ENCODE measurements around the gene AMBN. TPM values are rescaled to one million over a fixed set of nuclear protein-coding genes. Genes with fewer than 3 reads are reported as not detected.

AMBN gene, protein sequence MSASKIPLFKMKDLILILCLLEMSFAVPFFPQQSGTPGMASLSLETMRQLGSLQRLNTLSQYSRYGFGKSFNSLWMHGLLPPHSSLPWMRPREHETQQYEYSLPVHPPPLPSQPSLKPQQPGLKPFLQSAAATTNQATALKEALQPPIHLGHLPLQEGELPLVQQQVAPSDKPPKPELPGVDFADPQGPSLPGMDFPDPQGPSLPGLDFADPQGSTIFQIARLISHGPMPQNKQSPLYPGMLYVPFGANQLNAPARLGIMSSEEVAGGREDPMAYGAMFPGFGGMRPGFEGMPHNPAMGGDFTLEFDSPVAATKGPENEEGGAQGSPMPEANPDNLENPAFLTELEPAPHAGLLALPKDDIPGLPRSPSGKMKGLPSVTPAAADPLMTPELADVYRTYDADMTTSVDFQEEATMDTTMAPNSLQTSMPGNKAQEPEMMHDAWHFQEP
- total RNA-seq (not detected), polyA plus RNA-seq (not detected)
- long read RNA-seq, donor 1, partial matches to known transcripts = 0 of 1 reads
- long read RNA-seq, donor 1, other reads (novel, unspliced or antisense) = 0 of 1 reads
- long read RNA-seq, donor 2, partial matches to known transcripts = 0 of 1 reads
- long read RNA-seq, donor 2, other reads (novel, unspliced or antisense) = 0 of 1 reads

DNA sequence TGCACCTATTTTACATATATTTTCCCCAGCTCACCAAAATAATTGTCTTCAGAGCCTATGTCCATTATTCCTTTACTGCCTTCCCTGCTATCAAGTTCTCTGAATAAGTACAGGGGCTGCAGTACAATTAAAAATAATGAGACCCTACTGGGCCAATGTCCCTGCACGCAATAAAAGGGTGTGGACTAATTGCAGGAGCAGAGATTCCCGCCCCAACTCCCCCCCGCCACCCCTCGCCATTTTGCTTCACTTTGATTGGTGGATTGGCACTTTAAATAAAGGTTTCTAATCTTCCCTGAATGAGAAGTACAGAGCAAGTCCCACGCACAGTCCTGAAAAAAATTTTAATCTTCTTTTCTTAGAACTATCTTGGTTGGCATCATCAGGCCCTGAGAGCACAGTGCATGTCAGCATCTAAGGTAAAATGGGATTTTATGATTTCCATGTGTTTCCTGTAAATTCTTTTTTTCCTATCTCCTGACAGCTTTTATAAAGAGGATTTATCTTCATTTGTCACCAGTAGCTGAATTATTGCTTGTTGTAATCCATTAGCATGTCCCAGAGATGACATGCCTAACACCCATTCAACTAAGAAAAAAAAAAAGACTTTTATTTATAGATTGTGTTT, at the start of gene AMBN:
TSS of gene AMBN (plus strand) at position 302 of the 628 bp plus-strand sequence. CDS start at position 405, 103 bp downstream.
- Histone ChIP-seq H3K27ac (no peak within 1 kb of the TSS), H3K9me3 (no peaks in the 10 kb centered on the region), H3K4me3 (no peak within 1 kb of the TSS), H3K36me3 (no peaks in the 10 kb centered on the region), H3K4me1 (peaks cover 0 to 8% (median 0%) of the 10 kb centered on the region in 6 donors), H3K27me3 (replicated peaks in 1 of 7) (no peaks in the 10 kb centered on the region)
- WGBS, 5 donors = 70 to 87% (median 79%) methylated on average over 5 of the region's 5 CpGs
- TF ChIP-seq POLR2A (IDR thresholded peaks at IDR 0.05) = no peak
- TF ChIP-seq, protein P1, sequence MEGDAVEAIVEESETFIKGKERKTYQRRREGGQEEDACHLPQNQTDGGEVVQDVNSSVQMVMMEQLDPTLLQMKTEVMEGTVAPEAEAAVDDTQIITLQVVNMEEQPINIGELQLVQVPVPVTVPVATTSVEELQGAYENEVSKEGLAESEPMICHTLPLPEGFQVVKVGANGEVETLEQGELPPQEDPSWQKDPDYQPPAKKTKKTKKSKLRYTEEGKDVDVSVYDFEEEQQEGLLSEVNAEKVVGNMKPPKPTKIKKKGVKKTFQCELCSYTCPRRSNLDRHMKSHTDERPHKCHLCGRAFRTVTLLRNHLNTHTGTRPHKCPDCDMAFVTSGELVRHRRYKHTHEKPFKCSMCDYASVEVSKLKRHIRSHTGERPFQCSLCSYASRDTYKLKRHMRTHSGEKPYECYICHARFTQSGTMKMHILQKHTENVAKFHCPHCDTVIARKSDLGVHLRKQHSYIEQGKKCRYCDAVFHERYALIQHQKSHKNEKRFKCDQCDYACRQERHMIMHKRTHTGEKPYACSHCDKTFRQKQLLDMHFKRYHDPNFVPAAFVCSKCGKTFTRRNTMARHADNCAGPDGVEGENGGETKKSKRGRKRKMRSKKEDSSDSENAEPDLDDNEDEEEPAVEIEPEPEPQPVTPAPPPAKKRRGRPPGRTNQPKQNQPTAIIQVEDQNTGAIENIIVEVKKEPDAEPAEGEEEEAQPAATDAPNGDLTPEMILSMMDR (IDR thresholded peaks at IDR 0.05 in 8 of 11, conservative IDR thresholded peaks at IDR 0.05 in 3 of 11) = no peak
- TF ChIP-seq POLR2AphosphoS5 (IDR thresholded peaks at IDR 0.05) = no peak
- intact Hi-C loops (cut with DNase I; ENCODE audit: low total_unique reads) = no loop called here
- no peak for DNase-seq

- no peak for TF ChIP-seq POLR2A (IDR thresholded peaks at IDR 0.05)
- TF ChIP-seq, protein P1 (IDR thresholded peaks at IDR 0.05 in 8 of 11, conservative IDR thresholded peaks at IDR 0.05 in 3 of 11) = peak in 2 of 11 experiments; percentile 20 to 26
- intact Hi-C loops (cut with DNase I; ENCODE audit: low total_unique reads) = no loop called here
- Histone ChIP-seq H3K36me3 (no peaks in the 10 kb centered on the region), H3K4me3 (no peak overlapping the region), H3K9me3 (no peaks in the 10 kb centered on the region), H3K4me1 (no peaks in the 10 kb centered on the region), H3K27ac (no peak overlapping the region), H3K27me3 (replicated peaks in 1 of 7) (peaks cover 0 to 15% (median 0%) of the 10 kb centered on the region in 7 donors)
- DNase-seq = no peak
These were observed 47.7 kb upstream of the AMBN start for GRCh38 chr4:70544279-70544868.

DNA sequence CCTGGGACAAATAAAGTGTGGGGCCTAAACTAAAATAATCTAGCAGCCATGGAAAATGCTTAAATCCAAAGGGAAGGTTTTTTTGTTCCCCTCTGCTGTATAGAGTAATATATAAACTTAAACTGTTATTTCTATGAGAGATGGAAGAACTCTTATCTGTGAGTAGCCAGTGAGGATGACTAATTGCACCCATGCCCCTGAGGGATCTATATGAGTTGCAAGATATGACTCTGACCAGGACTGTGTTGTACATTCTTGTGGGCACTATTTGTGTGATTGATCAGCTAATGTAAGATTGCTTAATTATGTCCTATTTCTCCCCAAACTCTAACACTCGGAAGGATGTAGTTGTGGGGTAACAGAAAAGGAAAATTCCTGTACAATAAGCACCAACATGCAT, 35.2 kb upstream of the AMBN start:
- WGBS, 5 donors = 0 to 76% (median 38%) methylated on average over 1 of the region's 1 CpG

More for the DNA sequence above, 35.2 kb upstream of the AMBN start:
- Histone ChIP-seq H3K4me1 (peaks cover 3 to 15% (median 10%) of the 10 kb centered on the region in 6 donors), H3K36me3 (no peaks in the 10 kb centered on the region), H3K9me3 (peaks cover 0 to 5% (median 0%) of the 10 kb centered on the region in 8 donors), H3K27ac (no peak overlapping the region), H3K4me3 (no peak overlapping the region), H3K27me3 (replicated peaks in 1 of 7) (no peaks in the 10 kb centered on the region)
- TF ChIP-seq, protein P1 (IDR thresholded peaks at IDR 0.05 in 8 of 11, conservative IDR thresholded peaks at IDR 0.05 in 3 of 11) = no peak
- TF ChIP-seq POLR2AphosphoS5 (IDR thresholded peaks at IDR 0.05) (no peak), POLR2A (IDR thresholded peaks at IDR 0.05) (no peak)
- no peak for DNase-seq
- intact Hi-C loops (cut with DNase I; ENCODE audit: low total_unique reads) = no loop called here
